WTC11 (cell line): Measurements from ENCODE around the gene PXT1. TPM values are rescaled to one million over a fixed set of nuclear protein-coding genes. Genes with fewer than 3 reads are reported as not detected.

ENCODE experiments used
- ATAC-seq: fragments of 200-7000 bp; cut with Tn5 transposase; 2 replicates; pipeline ENCODE4 v1.10.0; 2021; ENCODE audit warnings: mild to moderate bottlenecking, moderate library complexity
- CTCF ChIA-PET: fragments of 300-600 bp; sonication (Branson Sonifier 250); formaldehyde crosslinking; loops from one replicate; lab custom pipeline; 2021; ENCODE audit warnings: antibody characterized with exemption; lab: Charles Lee
- POLR2A ChIA-PET: fragments of 350-600 bp; sonication (Branson Sonifier 250); formaldehyde crosslinking; loops from one replicate; lab custom pipeline; 2021; ENCODE audit warnings: antibody characterized with exemption; lab: Charles Lee
- DNase-seq: peaks from one replicate; pipeline ENCODE4 v3.0.0; 2021; ENCODE audit warnings: low spot score
- H3K27ac Mint-ChIP-seq: 2 replicates; pipeline ENCODE4 v1.8.0; 2021; ENCODE audit warnings: mixed read lengths
- H3K27me3 Mint-ChIP-seq: 2 replicates; pipeline ENCODE4 v1.8.0; 2021; ENCODE audit warnings: low read depth, mild to moderate bottlenecking, moderate library complexity, mixed read lengths
- H3K36me3 Mint-ChIP-seq: 2 replicates; pipeline ENCODE4 v1.8.0; 2021; ENCODE audit warnings: mixed read lengths
- H3K4me1 Mint-ChIP-seq: 2 replicates; pipeline ENCODE4 v1.8.0; 2022; ENCODE audit warnings: mixed read lengths
- H3K4me3 Mint-ChIP-seq: 2 replicates; pipeline ENCODE4 v1.8.0; 2021; ENCODE audit warnings: mild to moderate bottlenecking, moderate library complexity, mixed read lengths
- H3K9me3 Mint-ChIP-seq: 2 replicates; pipeline ENCODE4 v1.8.0; 2021; ENCODE audit warnings: mixed read lengths
- CREB1 ChIP-seq: sonication (generic); formaldehyde crosslinking; IDR thresholded peaks from 2 replicates; pipeline ENCODE4 v1.8.0; 2023; ENCODE audit warnings: mild to moderate bottlenecking, missing genetic modification reagents
- EMX1 ChIP-seq: fragments of 250-450 bp; sonication (Bioruptor Pico); IDR thresholded peaks from 2 replicates; pipeline ENCODE4 v1.8.0; 2021; ENCODE audit warnings: mild to moderate bottlenecking
- FOXJ3 ChIP-seq: sonication (generic); formaldehyde crosslinking; IDR thresholded peaks from 2 replicates; pipeline ENCODE4 v1.9.0; 2021; ENCODE audit warnings: missing genetic modification reagents, mild to moderate bottlenecking, borderline replicate concordance
- FOXP1 ChIP-seq: sonication (generic); formaldehyde crosslinking; IDR thresholded peaks from 2 replicates; pipeline ENCODE4 v1.8.0; 2022; ENCODE audit warnings: missing genetic modification reagents, mild to moderate bottlenecking, moderate library complexity, borderline replicate concordance
- GRHL2 ChIP-seq: fragments of 250-450 bp; sonication (Bioruptor Pico); IDR thresholded peaks from 2 replicates; pipeline ENCODE4 v1.8.0; 2022; ENCODE audit warnings: mild to moderate bottlenecking, moderate library complexity; ENCODE audit not compliant: insufficient replicate concordance, severe bottlenecking
- HMGA2 ChIP-seq: fragments of 250-450 bp; sonication (Bioruptor Pico); IDR thresholded peaks from 2 replicates; pipeline ENCODE4 v1.4.0; 2021; ENCODE audit warnings: mild to moderate bottlenecking, moderate library complexity
- NR3C1 ChIP-seq: sonication (generic); formaldehyde crosslinking; conservative IDR thresholded peaks from 2 replicates; pipeline ENCODE4 v1.8.1; 2023; ENCODE audit warnings: low read depth, mild to moderate bottlenecking, missing genetic modification reagents
- TEAD1 ChIP-seq: sonication (generic); formaldehyde crosslinking; IDR thresholded peaks from 2 replicates; pipeline ENCODE4 v1.8.0; 2022; ENCODE audit warnings: mild to moderate bottlenecking, missing genetic modification reagents
- TP53 ChIP-seq: sonication (generic); formaldehyde crosslinking; IDR thresholded peaks from 2 replicates; pipeline ENCODE4 v1.8.1; 2023; ENCODE audit warnings: mild to moderate bottlenecking, missing genetic modification reagents
- ZNF138 ChIP-seq: sonication (generic); formaldehyde crosslinking; conservative IDR thresholded peaks from 2 replicates; pipeline ENCODE4 v1.8.1; 2022; ENCODE audit warnings: mild to moderate bottlenecking, moderate library complexity, missing genetic modification reagents
- total RNA-seq: library from RNA; stranded (reverse); gene quantifications from 3 replicates; pipeline ENCODE4 v1.2.3, GENCODE V29; 2021
- TF ChIP-seq, protein P1 (sequence below): sonication (generic); formaldehyde crosslinking; IDR thresholded peaks from 2 replicates; pipeline ENCODE4 v1.8.1; 2023; ENCODE audit warnings: mild to moderate bottlenecking, missing genetic modification reagents, moderate library complexity
- TF ChIP-seq, protein P2 (sequence below): sonication (generic); formaldehyde crosslinking; IDR thresholded peaks from 2 replicates; pipeline ENCODE4 v1.8.1; 2022; ENCODE audit warnings: low read depth, mild to moderate bottlenecking, moderate library complexity, missing genetic modification reagents, borderline replicate concordance
- TF ChIP-seq, protein P3 (sequence below): fragments of 250-450 bp; sonication (Bioruptor Pico); IDR thresholded peaks from 2 replicates; pipeline ENCODE4 v1.9.0; 2021; ENCODE audit warnings: mild to moderate bottlenecking, borderline replicate concordance
- TF ChIP-seq, protein P4 (sequence below): sonication (generic); formaldehyde crosslinking; IDR thresholded peaks from 2 replicates; pipeline ENCODE4 v1.8.1; 2023; ENCODE audit warnings: mild to moderate bottlenecking, missing genetic modification reagents, moderate library complexity
- TF ChIP-seq, protein P5 (sequence below): fragments of 200-600 bp; IDR thresholded peaks from 2 replicates; pipeline ENCODE4 v1.8.0; 2022; ENCODE audit warnings: antibody characterized with exemption
- TF ChIP-seq, protein P6 (sequence below): sonication (generic); formaldehyde crosslinking; IDR thresholded peaks from 2 replicates; pipeline ENCODE4 v1.8.1; 2023; ENCODE audit warnings: mild to moderate bottlenecking, missing genetic modification reagents
- TF ChIP-seq, protein P7 (sequence below): sonication (generic); formaldehyde crosslinking; IDR thresholded peaks from 2 replicates; pipeline ENCODE4 v1.8.0; 2022; ENCODE audit warnings: mild to moderate bottlenecking, missing genetic modification reagents
- TF ChIP-seq, protein P8 (sequence below): sonication (generic); formaldehyde crosslinking; IDR thresholded peaks from 2 replicates; pipeline ENCODE4 v1.8.0; 2023; ENCODE audit warnings: missing genetic modification reagents

PXT1 gene
- total RNA-seq, 1 experiment from 2014 or later, result 0.15 TPM

DNA sequence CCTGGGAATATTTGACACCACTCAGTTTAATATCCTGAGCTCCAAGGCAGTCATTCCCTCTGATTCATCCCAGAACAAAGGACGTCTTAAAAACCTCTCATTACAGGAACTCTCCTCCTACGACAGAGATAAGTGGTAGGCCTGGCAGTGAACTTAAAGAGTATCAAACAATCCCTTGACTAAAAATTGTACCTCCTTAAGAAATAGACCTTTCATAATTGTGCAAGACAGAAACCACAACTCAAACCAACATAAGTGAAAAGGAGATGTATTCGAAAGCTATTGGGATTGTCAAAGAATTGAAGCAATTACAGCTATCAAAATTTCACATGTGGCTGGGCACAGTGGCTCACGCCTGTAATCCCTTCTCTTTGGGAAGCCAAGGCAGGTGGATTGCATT lies 86.8 kb downstream of the PXT1 start:
- H3K4me1 Mint-ChIP-seq, result no peaks in the 10 kb centered on the region
- CTCF ChIA-PET, result interaction anchor here (0.6 to 3.0 kb wide), 5 partner anchors 10 to 53 kb away, joined by 3 to 26 read pairs (median 4); no protein-coding TSS in a partner anchor
- H3K4me3 Mint-ChIP-seq, result no peak overlapping the region
- H3K9me3 Mint-ChIP-seq, result peaks cover 14% of the 10 kb centered on the region
- H3K36me3 Mint-ChIP-seq, result no peaks in the 10 kb centered on the region; the same call in 1 of the 2 replicates
- TF ChIP-seq, protein P1, sequence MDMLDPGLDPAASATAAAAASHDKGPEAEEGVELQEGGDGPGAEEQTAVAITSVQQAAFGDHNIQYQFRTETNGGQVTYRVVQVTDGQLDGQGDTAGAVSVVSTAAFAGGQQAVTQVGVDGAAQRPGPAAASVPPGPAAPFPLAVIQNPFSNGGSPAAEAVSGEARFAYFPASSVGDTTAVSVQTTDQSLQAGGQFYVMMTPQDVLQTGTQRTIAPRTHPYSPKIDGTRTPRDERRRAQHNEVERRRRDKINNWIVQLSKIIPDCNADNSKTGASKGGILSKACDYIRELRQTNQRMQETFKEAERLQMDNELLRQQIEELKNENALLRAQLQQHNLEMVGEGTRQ (CRISPR knock-in tag), result no peak
- TF ChIP-seq, protein P2, sequence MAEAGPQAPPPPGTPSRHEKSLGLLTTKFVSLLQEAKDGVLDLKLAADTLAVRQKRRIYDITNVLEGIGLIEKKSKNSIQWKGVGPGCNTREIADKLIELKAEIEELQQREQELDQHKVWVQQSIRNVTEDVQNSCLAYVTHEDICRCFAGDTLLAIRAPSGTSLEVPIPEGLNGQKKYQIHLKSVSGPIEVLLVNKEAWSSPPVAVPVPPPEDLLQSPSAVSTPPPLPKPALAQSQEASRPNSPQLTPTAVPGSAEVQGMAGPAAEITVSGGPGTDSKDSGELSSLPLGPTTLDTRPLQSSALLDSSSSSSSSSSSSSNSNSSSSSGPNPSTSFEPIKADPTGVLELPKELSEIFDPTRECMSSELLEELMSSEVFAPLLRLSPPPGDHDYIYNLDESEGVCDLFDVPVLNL (CRISPR knock-in tag), result no peak
- TF ChIP-seq FOXP1 (CRISPR knock-in tag) (no peak), NR3C1 (CRISPR knock-in tag) (no peak), EMX1 (CRISPR knock-in tag) (no peak), HMGA2 (CRISPR knock-in tag) (no peak)
- TF ChIP-seq, protein P3, sequence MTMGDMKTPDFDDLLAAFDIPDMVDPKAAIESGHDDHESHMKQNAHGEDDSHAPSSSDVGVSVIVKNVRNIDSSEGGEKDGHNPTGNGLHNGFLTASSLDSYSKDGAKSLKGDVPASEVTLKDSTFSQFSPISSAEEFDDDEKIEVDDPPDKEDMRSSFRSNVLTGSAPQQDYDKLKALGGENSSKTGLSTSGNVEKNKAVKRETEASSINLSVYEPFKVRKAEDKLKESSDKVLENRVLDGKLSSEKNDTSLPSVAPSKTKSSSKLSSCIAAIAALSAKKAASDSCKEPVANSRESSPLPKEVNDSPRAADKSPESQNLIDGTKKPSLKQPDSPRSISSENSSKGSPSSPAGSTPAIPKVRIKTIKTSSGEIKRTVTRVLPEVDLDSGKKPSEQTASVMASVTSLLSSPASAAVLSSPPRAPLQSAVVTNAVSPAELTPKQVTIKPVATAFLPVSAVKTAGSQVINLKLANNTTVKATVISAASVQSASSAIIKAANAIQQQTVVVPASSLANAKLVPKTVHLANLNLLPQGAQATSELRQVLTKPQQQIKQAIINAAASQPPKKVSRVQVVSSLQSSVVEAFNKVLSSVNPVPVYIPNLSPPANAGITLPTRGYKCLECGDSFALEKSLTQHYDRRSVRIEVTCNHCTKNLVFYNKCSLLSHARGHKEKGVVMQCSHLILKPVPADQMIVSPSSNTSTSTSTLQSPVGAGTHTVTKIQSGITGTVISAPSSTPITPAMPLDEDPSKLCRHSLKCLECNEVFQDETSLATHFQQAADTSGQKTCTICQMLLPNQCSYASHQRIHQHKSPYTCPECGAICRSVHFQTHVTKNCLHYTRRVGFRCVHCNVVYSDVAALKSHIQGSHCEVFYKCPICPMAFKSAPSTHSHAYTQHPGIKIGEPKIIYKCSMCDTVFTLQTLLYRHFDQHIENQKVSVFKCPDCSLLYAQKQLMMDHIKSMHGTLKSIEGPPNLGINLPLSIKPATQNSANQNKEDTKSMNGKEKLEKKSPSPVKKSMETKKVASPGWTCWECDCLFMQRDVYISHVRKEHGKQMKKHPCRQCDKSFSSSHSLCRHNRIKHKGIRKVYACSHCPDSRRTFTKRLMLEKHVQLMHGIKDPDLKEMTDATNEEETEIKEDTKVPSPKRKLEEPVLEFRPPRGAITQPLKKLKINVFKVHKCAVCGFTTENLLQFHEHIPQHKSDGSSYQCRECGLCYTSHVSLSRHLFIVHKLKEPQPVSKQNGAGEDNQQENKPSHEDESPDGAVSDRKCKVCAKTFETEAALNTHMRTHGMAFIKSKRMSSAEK (CRISPR knock-in tag), result no peak
- TF ChIP-seq, protein P4, sequence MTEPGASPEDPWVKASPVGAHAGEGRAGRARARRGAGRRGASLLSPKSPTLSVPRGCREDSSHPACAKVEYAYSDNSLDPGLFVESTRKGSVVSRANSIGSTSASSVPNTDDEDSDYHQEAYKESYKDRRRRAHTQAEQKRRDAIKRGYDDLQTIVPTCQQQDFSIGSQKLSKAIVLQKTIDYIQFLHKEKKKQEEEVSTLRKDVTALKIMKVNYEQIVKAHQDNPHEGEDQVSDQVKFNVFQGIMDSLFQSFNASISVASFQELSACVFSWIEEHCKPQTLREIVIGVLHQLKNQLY (CRISPR knock-in tag), result no peak
- peaks cover 3% of the 10 kb centered on the region; the same call in 1 of the 2 replicates for H3K27me3 Mint-ChIP-seq
- no peak for DNase-seq
- POLR2A ChIA-PET, result no interaction called here
- H3K27ac Mint-ChIP-seq, result no peak overlapping the region
- ATAC-seq, result no peak

DNA sequence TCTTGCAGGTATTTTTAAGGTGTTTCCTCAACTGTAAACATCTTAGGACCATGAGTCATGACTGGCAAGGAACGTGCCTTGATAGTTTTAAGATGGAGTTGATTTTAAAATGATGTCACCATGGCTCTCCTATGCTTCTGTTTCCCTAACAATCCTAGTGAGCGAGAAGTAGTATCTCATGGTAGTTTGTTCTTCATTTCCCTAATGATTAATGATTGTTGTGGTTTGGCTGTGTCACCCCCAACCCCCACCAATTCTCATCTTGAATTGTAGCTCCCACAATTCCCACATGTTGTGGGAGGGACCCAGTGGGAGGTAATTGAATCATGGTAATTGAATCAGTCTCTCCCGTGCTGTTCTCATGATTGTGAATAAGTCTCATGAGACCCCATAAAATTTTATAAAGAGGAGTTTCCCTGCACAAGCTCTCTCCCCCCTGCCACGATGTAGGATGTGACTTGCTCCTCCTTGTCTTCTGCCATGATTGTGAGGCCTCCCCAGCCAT lies 89.2 kb downstream of the PXT1 start:
- DNase-seq, result no peak
- no peaks in the 10 kb centered on the region; the same call in 1 of the 2 replicates for H3K36me3 Mint-ChIP-seq

More for the DNA sequence above, 89.2 kb downstream of the PXT1 start:
- TF ChIP-seq GRHL2 (CRISPR knock-in tag), result no peak
- TF ChIP-seq, protein P5, sequence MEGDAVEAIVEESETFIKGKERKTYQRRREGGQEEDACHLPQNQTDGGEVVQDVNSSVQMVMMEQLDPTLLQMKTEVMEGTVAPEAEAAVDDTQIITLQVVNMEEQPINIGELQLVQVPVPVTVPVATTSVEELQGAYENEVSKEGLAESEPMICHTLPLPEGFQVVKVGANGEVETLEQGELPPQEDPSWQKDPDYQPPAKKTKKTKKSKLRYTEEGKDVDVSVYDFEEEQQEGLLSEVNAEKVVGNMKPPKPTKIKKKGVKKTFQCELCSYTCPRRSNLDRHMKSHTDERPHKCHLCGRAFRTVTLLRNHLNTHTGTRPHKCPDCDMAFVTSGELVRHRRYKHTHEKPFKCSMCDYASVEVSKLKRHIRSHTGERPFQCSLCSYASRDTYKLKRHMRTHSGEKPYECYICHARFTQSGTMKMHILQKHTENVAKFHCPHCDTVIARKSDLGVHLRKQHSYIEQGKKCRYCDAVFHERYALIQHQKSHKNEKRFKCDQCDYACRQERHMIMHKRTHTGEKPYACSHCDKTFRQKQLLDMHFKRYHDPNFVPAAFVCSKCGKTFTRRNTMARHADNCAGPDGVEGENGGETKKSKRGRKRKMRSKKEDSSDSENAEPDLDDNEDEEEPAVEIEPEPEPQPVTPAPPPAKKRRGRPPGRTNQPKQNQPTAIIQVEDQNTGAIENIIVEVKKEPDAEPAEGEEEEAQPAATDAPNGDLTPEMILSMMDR, result no peak
- TF ChIP-seq, protein P6, sequence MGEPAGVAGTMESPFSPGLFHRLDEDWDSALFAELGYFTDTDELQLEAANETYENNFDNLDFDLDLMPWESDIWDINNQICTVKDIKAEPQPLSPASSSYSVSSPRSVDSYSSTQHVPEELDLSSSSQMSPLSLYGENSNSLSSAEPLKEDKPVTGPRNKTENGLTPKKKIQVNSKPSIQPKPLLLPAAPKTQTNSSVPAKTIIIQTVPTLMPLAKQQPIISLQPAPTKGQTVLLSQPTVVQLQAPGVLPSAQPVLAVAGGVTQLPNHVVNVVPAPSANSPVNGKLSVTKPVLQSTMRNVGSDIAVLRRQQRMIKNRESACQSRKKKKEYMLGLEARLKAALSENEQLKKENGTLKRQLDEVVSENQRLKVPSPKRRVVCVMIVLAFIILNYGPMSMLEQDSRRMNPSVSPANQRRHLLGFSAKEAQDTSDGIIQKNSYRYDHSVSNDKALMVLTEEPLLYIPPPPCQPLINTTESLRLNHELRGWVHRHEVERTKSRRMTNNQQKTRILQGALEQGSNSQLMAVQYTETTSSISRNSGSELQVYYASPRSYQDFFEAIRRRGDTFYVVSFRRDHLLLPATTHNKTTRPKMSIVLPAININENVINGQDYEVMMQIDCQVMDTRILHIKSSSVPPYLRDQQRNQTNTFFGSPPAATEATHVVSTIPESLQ (CRISPR knock-in tag), result no peak
- TF ChIP-seq TEAD1 (CRISPR knock-in tag), result no peak
- TF ChIP-seq, protein P1 (CRISPR knock-in tag), result no peak
- TF ChIP-seq, protein P7, sequence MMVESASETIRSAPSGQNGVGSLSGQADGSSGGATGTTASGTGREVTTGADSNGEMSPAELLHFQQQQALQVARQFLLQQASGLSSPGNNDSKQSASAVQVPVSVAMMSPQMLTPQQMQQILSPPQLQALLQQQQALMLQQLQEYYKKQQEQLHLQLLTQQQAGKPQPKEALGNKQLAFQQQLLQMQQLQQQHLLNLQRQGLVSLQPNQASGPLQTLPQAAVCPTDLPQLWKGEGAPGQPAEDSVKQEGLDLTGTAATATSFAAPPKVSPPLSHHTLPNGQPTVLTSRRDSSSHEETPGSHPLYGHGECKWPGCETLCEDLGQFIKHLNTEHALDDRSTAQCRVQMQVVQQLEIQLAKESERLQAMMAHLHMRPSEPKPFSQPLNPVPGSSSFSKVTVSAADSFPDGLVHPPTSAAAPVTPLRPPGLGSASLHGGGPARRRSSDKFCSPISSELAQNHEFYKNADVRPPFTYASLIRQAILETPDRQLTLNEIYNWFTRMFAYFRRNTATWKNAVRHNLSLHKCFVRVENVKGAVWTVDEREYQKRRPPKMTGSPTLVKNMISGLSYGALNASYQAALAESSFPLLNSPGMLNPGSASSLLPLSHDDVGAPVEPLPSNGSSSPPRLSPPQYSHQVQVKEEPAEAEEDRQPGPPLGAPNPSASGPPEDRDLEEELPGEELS, result no peak
- no peak for TF ChIP-seq TP53 (CRISPR knock-in tag)
- no peak for TF ChIP-seq CREB1 (CRISPR knock-in tag)
- TF ChIP-seq ZNF138 (CRISPR knock-in tag), result no peak
- TF ChIP-seq FOXJ3 (CRISPR knock-in tag), result no peak
- TF ChIP-seq, protein P8, sequence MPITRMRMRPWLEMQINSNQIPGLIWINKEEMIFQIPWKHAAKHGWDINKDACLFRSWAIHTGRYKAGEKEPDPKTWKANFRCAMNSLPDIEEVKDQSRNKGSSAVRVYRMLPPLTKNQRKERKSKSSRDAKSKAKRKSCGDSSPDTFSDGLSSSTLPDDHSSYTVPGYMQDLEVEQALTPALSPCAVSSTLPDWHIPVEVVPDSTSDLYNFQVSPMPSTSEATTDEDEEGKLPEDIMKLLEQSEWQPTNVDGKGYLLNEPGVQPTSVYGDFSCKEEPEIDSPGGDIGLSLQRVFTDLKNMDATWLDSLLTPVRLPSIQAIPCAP (CRISPR knock-in tag), result no peak
- no peak overlapping the region for H3K4me3 Mint-ChIP-seq
- no peak for ATAC-seq
- CTCF ChIA-PET, result interaction anchor here (2.1 to 3.4 kb wide), 2 partner anchors 13 to 51 kb away, joined by 8 to 14 read pairs; no protein-coding TSS in a partner anchor
- H3K4me1 Mint-ChIP-seq, result no peaks in the 10 kb centered on the region
- no peak overlapping the region for H3K27ac Mint-ChIP-seq
- POLR2A ChIA-PET, result no interaction called here
- peaks cover 3% of the 10 kb centered on the region; the same call in 1 of the 2 replicates for H3K27me3 Mint-ChIP-seq
- H3K9me3 Mint-ChIP-seq, result peaks cover 14% of the 10 kb centered on the region
